AG09309 (cell line): ENCODE data around the gene MUSTN1.

Experiments used
- DNase-seq: peaks from one replicate; pipeline ENCODE4 v3.0.0-alpha.2; 2010; ENCODE audit warnings: low read depth
- H3K4me3 ChIP-seq: 2 replicates; pipeline ENCODE4 v1.5.1; 2011; ENCODE audit warnings: mild to moderate bottlenecking, low read depth, low read length, moderate library complexity; ENCODE audit not compliant: control insufficient read depth
- CTCF ChIP-seq: IDR thresholded peaks from 2 replicates; pipeline ENCODE4 v1.5.1; 2011; ENCODE audit warnings: mild to moderate bottlenecking, low read depth, low read length, inconsistent platforms; ENCODE audit not compliant: insufficient read depth, control insufficient read depth; ENCODE audit errors: missing control alignments

Gene MUSTN1

GRCh38 chr3:52824037-52824436 lies 10.8 kb downstream of the MUSTN1 start:
- DNase-seq, result no peak
- H3K4me3 ChIP-seq, result no peak overlapping the region
- TF ChIP-seq CTCF, result no peak

GRCh38 chr3:52822363-52822762 lies 12.5 kb downstream of the MUSTN1 start:
- DNase-seq, result no peak
- no peak for TF ChIP-seq CTCF

GRCh38 chr3:52820736-52821135 lies 14.1 kb downstream of the MUSTN1 start:
- TF ChIP-seq CTCF, result peak; percentile 64
- no peak for DNase-seq
- H3K4me3 ChIP-seq, result no peak overlapping the region

More at GRCh38 chr3:52822363-52822762, 12.5 kb downstream of the MUSTN1 start:
- no peak overlapping the region for H3K4me3 ChIP-seq

- DNase-seq, result no peak
- no peak for TF ChIP-seq CTCF
- H3K4me3 ChIP-seq, result no peak overlapping the region
These were observed 14.9 kb downstream of the MUSTN1 start for GRCh38 chr3:52819936-52820335.

- no peak for TF ChIP-seq CTCF
- DNase-seq, result no peak
- H3K4me3 ChIP-seq, result no peak overlapping the region
These were observed 17.0 kb downstream of the MUSTN1 start for GRCh38 chr3:52817860-52818259.

- H3K4me3 ChIP-seq, result no peak overlapping the region
- no peak for TF ChIP-seq CTCF
- DNase-seq, result no peak
These were observed 17.6 kb downstream of the MUSTN1 start for GRCh38 chr3:52817221-52817620.

- H3K4me3 ChIP-seq, result no peak overlapping the region
- no peak for DNase-seq
- no peak for TF ChIP-seq CTCF
These were observed 18.2 kb downstream of the MUSTN1 start for GRCh38 chr3:52816654-52817053.
